Dedifferentiated amniotic fluid mesenchymal stem cell (primary cell): ENCODE measurements around the gene LRRC7.

ENCODE experiments used
- DNase-seq: peaks from one replicate; pipeline ENCODE4 v3.0.0-alpha.2; 2016; ENCODE audit errors: extremely low spot score

Gene LRRC7

GRCh38 chr1:69567652-69568420 lies at the start of gene LRRC7:
TSS of gene LRRC7 (plus strand) at chr1:69567922. CDS start at chr1:69568640, 718 bp downstream.
- no peak for DNase-seq

GRCh38 chr1:69519006-69519405 lies 48.7 kb upstream of the LRRC7 start:
- no peak for DNase-seq

GRCh38 chr1:69520326-69520725 lies 47.4 kb upstream of the LRRC7 start:
- DNase-seq: no peak

GRCh38 chr1:69523032-69523431 lies 44.7 kb upstream of the LRRC7 start:
- DNase-seq: peak; percentile 55

GRCh38 chr1:69523461-69523860 lies 44.3 kb upstream of the LRRC7 start:
- no peak for DNase-seq

GRCh38 chr1:69524015-69524414 lies 43.7 kb upstream of the LRRC7 start:
- no peak for DNase-seq

- no peak for DNase-seq
Observed at GRCh38 chr1:69527273-69527672, 40.4 kb upstream of the LRRC7 start.

- DNase-seq: no peak
Observed at GRCh38 chr1:69528376-69528775, 39.3 kb upstream of the LRRC7 start.

GRCh38 chr1:69533343-69533742 lies 34.4 kb upstream of the LRRC7 start:
- DNase-seq: no peak

GRCh38 chr1:69534829-69535228 lies 32.9 kb upstream of the LRRC7 start:
- no peak for DNase-seq

- no peak for DNase-seq
Observed at GRCh38 chr1:69535490-69535889, 32.2 kb upstream of the LRRC7 start.

GRCh38 chr1:69540052-69540451 lies 27.7 kb upstream of the LRRC7 start:
- DNase-seq: no peak

- DNase-seq: no peak
Observed at GRCh38 chr1:69551476-69552324, 16.0 kb upstream of the LRRC7 start.

- no peak for DNase-seq
Observed at GRCh38 chr1:69553726-69554125, 14.0 kb upstream of the LRRC7 start.

- no peak for DNase-seq
Observed at GRCh38 chr1:69568421-69569174, 876 bp downstream of the LRRC7 start.

GRCh38 chr1:69569175-69569541 lies 1.4 kb downstream of the LRRC7 start:
- DNase-seq: no peak

GRCh38 chr1:69569576-69570328 lies 2.0 kb downstream of the LRRC7 start:
- no peak for DNase-seq

- DNase-seq: no peak
Observed at GRCh38 chr1:69570356-69570755, 2.6 kb downstream of the LRRC7 start.

- DNase-seq: no peak
Observed at GRCh38 chr1:69572921-69573320, 5.2 kb downstream of the LRRC7 start.

GRCh38 chr1:69573911-69574310 lies 6.2 kb downstream of the LRRC7 start:
- DNase-seq: no peak

- no peak for DNase-seq
Observed at GRCh38 chr1:69585666-69586065, 17.9 kb downstream of the LRRC7 start.

GRCh38 chr1:69587391-69587790 lies 19.7 kb downstream of the LRRC7 start:
- no peak for DNase-seq
